BLaER1 treated with 17β-estradiol and CSF1 and Interleukin-3, amounts not matched to agents 10 nM and 100 nM (cell line): Measurements from ENCODE around the gene KNOP1.

Source experiments
- H3K27ac ChIP-seq, 11 experiments: shearing (Covaris generic); formaldehyde crosslinking; 2 replicates each; pipeline ENCODE4 v1.8.1; 2022
- H3K27me3 ChIP-seq, 11 experiments: shearing (Covaris generic); formaldehyde crosslinking; 2 replicates each; pipeline ENCODE4 v1.8.1; 2022
- H3K36me3 ChIP-seq, 11 experiments: shearing (Covaris generic); formaldehyde crosslinking; 2 replicates each; pipeline ENCODE4 v1.8.1; 2022
- H3K4me1 ChIP-seq, 10 experiments: shearing (Covaris generic); formaldehyde crosslinking; 2 replicates each; pipeline ENCODE4 v1.8.1; 2022
- H3K4me2 ChIP-seq, 11 experiments: shearing (Covaris generic); formaldehyde crosslinking; 2 replicates each; pipeline ENCODE4 v1.8.1; 2022
- H3K4me3 ChIP-seq, 10 experiments: shearing (Covaris generic); formaldehyde crosslinking; 2 replicates each; pipeline ENCODE4 v1.8.1; 2022
- H3K9ac ChIP-seq, 11 experiments: shearing (Covaris generic); formaldehyde crosslinking; 2 replicates each; pipeline ENCODE4 v1.8.1; 2022
- H3K9me3 ChIP-seq, 11 experiments: shearing (Covaris generic); formaldehyde crosslinking; replicated peaks in 1 of 11; 2 replicates each; pipeline ENCODE4 v1.8.1; 2022
- H4K20me1 ChIP-seq, 11 experiments: shearing (Covaris generic); formaldehyde crosslinking; 2 replicates each; pipeline ENCODE4 v1.8.1; 2022
- Cebpa-rat ChIP-seq, 11 experiments: shearing (Covaris generic); IDR thresholded peaks; 2 replicates each; pipeline ENCODE4 v1.8.1; 2022

Gene KNOP1

GRCh38 chr16:19757026-19757425 lies 39.0 kb upstream of the KNOP1 start:
- H3K9me3 ChIP-seq = no peaks in the 10 kb centered on the region
- H3K27me3 ChIP-seq = no peaks in the 10 kb centered on the region
- peaks cover 0 to 22% (median 16%) of the 10 kb centered on the region in 10 experiments; a peak in 15 of 20 replicates for H3K4me1 ChIP-seq
- H3K9ac ChIP-seq = no peak overlapping the region
- no peak overlapping the region for H3K4me3 ChIP-seq
- TF ChIP-seq Cebpa-rat (IDR thresholded peaks at IDR 0.05) = no peak
- H4K20me1 ChIP-seq = no peaks in the 10 kb centered on the region
- no peaks in the 10 kb centered on the region for H3K36me3 ChIP-seq
- peak overlapping the region in 5 of 11 experiments; percentile 49 to 71 (median 58); a peak in 5 of 22 replicates for H3K4me2 ChIP-seq
- no peak overlapping the region for H3K27ac ChIP-seq

- Histone ChIP-seq H3K4me3 (no peak overlapping the region), H3K4me2 (no peak overlapping the region), H3K27me3 (no peaks in the 10 kb centered on the region), H3K9me3 (no peaks in the 10 kb centered on the region), H3K36me3 (no peaks in the 10 kb centered on the region), H3K27ac (no peak overlapping the region), H4K20me1 (no peaks in the 10 kb centered on the region), H3K4me1 (peaks cover 0 to 22% (median 16%) of the 10 kb centered on the region in 10 experiments; a peak in 16 of 20 replicates), H3K9ac (no peak overlapping the region)
- TF ChIP-seq Cebpa-rat (IDR thresholded peaks at IDR 0.05) = no peak
These were observed 37.2 kb upstream of the KNOP1 start for GRCh38 chr16:19755268-19755667.

- H3K4me2 ChIP-seq = no peak overlapping the region
- no peaks in the 10 kb centered on the region for H3K27me3 ChIP-seq
- no peak overlapping the region for H3K27ac ChIP-seq
- no peaks in the 10 kb centered on the region for H3K9me3 ChIP-seq
- H3K4me1 ChIP-seq = peaks cover 0 to 22% (median 16%) of the 10 kb centered on the region in 10 experiments; a peak in 16 of 20 replicates
- H4K20me1 ChIP-seq = no peaks in the 10 kb centered on the region
- no peak for TF ChIP-seq Cebpa-rat (IDR thresholded peaks at IDR 0.05)
- H3K36me3 ChIP-seq = no peaks in the 10 kb centered on the region
- no peak overlapping the region for H3K4me3 ChIP-seq
- no peak overlapping the region for H3K9ac ChIP-seq
These were observed 36.6 kb upstream of the KNOP1 start for GRCh38 chr16:19754644-19755036.

DNA sequence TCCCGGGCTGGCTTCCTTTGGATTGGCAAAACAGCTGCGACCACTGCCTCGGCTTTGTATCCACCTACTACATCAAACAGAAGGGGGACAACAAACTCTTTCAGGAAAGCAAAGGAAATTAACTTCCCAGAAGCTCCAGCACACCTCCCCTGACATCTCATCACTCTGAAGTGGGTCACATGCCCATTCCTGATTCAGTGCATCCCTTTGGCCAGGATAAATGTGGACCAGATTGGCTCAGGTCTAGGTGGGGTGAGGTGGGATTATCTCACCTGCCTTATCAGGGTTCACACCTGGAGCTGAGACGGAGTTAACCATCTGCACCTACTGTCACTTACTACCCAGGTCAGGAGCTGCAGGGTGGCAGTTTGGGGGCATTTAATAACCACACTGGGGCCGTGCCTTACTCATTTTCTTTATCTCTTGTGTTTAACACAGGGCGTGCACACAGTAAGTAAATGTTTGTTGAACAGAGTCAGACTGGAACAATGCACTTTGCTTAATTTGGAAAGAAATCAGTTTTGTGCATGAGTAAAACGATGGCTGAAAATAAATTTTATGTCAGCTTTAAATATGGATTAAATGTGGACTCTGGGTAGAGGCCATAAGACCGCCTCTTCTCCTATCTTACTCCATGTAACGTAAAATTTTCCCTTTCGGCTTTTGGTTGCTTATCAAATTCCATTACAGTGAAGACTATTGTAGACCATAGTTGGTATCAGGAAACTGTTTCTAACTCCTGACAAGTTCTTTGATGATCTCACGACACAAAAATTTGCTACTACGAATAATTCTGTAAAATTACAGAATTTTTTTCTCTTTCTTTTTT lies 36.0 kb upstream of the KNOP1 start:
- Histone ChIP-seq H3K9me3 (no peaks in the 10 kb centered on the region), H3K27me3 (no peaks in the 10 kb centered on the region), H3K4me3 (no peak overlapping the region), H3K4me1 (peaks cover 0 to 22% (median 16%) of the 10 kb centered on the region in 10 experiments; a peak in 16 of 20 replicates), H3K9ac (no peak overlapping the region), H3K36me3 (no peaks in the 10 kb centered on the region), H3K4me2 (no peak overlapping the region), H4K20me1 (no peaks in the 10 kb centered on the region), H3K27ac (no peak overlapping the region)
- TF ChIP-seq Cebpa-rat (IDR thresholded peaks at IDR 0.05) = no peak

DNA sequence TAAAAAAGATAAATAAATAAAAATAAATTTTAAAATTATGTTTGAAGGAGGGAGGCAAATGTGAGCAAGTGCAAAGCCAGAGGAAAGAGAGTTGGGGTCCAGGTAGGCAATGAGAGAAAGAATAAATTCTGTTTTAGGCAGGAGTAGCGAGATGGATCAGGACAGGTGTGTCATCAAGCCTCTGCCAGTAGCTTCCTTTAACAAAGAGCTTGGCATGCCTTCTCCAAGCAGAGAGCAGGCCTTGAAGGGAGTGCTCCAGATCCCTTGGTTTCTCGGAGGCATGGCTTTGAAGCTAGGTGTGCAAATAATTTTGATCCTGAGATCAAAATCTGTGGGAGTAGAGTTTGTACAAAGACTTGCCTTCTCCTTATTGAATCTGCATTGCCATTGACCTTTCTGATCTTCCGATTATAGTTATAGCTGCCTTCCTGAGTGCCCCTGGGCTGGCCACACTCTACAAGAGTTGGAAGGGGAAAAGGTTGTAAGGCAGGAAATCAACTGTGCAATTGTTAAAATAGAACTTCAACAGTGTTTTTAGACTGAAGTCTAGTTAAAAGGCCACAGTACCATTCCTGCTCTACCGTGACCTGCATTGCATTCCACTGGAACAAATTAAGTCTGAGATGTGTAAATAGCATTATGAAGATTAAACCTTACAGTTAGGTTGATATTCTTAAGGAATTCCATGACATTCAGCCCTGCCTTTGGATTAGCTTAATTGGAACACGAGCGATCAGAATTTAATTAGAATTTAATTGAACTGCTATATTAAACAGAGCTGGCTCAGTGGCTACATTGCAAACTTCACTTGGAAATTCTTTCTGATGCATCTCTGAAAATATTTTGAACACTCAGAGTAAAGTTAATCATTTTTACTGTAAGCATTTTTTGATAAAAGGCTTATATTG lies 33.7 kb upstream of the KNOP1 start:
- H3K27me3 ChIP-seq = no peaks in the 10 kb centered on the region
- H3K4me1 ChIP-seq = peaks cover 0 to 7% (median 0%) of the 10 kb centered on the region in 10 experiments; a peak in 3 of 20 replicates
- no peak overlapping the region for H3K4me3 ChIP-seq
- H3K27ac ChIP-seq = no peak overlapping the region
- H3K9me3 ChIP-seq = no peaks in the 10 kb centered on the region
- H3K9ac ChIP-seq = no peak overlapping the region
- no peaks in the 10 kb centered on the region for H4K20me1 ChIP-seq
- TF ChIP-seq Cebpa-rat (IDR thresholded peaks at IDR 0.05) = no peak
- H3K36me3 ChIP-seq = no peaks in the 10 kb centered on the region
- H3K4me2 ChIP-seq = peak overlapping the region in 1 of 11 experiments; percentile 15; a peak in 1 of 22 replicates

GRCh38 chr16:19749571-19750080 lies 31.6 kb upstream of the KNOP1 start:
- Histone ChIP-seq H3K27me3 (no peaks in the 10 kb centered on the region), H3K4me3 (no peak overlapping the region), H3K4me2 (no peak overlapping the region), H3K27ac (no peak overlapping the region), H3K9me3 (no peaks in the 10 kb centered on the region), H3K9ac (no peak overlapping the region), H4K20me1 (no peaks in the 10 kb centered on the region), H3K4me1 (peaks cover 0 to 7% (median 0%) of the 10 kb centered on the region in 10 experiments; a peak in 2 of 20 replicates), H3K36me3 (no peaks in the 10 kb centered on the region)
- TF ChIP-seq Cebpa-rat (IDR thresholded peaks at IDR 0.05) = no peak

- no peak for TF ChIP-seq Cebpa-rat (IDR thresholded peaks at IDR 0.05)
- no peaks in the 10 kb centered on the region for H3K9me3 ChIP-seq
- H3K27me3 ChIP-seq = no peaks in the 10 kb centered on the region
- no peaks in the 10 kb centered on the region for H4K20me1 ChIP-seq
- H3K36me3 ChIP-seq = no peaks in the 10 kb centered on the region
- peaks cover 0 to 7% (median 0%) of the 10 kb centered on the region in 10 experiments; a peak in 2 of 20 replicates for H3K4me1 ChIP-seq
- H3K4me2 ChIP-seq = no peak overlapping the region
- H3K9ac ChIP-seq = no peak overlapping the region
- no peak overlapping the region for H3K4me3 ChIP-seq
- no peak overlapping the region for H3K27ac ChIP-seq
These were observed 30.6 kb upstream of the KNOP1 start for GRCh38 chr16:19748389-19749168.

DNA sequence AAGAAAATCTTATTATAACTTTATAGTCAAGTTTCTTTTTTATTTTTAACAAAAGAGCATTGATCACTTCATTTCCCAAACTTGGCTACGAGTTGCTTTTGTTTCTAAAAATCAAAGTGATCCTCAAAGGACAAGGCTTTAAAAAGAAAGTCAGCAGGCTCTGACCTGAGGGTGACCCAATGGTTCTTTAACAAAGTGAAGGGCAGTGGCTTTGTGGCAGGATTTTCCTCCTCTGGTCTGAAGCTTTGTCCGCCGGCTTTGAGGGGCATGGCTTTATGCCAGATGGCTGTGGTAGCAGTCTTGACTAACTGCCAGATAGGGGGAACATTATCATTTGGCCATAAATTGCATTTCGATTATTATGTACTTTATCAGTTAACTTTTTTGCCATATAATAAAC lies 28.5 kb upstream of the KNOP1 start:
- no peak overlapping the region for H3K9ac ChIP-seq
- H3K36me3 ChIP-seq = no peaks in the 10 kb centered on the region
- H4K20me1 ChIP-seq = no peaks in the 10 kb centered on the region
- no peak for TF ChIP-seq Cebpa-rat (IDR thresholded peaks at IDR 0.05)
- H3K4me3 ChIP-seq = no peak overlapping the region
- peaks cover 0 to 2% (median 0%) of the 10 kb centered on the region in 10 experiments; a peak in 2 of 20 replicates for H3K4me1 ChIP-seq
- no peaks in the 10 kb centered on the region for H3K9me3 ChIP-seq
- no peak overlapping the region for H3K27ac ChIP-seq
- no peaks in the 10 kb centered on the region for H3K27me3 ChIP-seq
- no peak overlapping the region for H3K4me2 ChIP-seq
